Hematopoietic multipotent progenitor cell treated with erythropoietin and hydrocortisone succinate and interleukin-3 and kit ligand, for 15 days (in vitro differentiated cells): ENCODE results near the gene HABP4.

Experiments used
- DNase-seq: peaks from one replicate; pipeline ENCODE4 v3.0.0-alpha.2; 2015; ENCODE audit warnings: low spot score

Gene HABP4

DNA sequence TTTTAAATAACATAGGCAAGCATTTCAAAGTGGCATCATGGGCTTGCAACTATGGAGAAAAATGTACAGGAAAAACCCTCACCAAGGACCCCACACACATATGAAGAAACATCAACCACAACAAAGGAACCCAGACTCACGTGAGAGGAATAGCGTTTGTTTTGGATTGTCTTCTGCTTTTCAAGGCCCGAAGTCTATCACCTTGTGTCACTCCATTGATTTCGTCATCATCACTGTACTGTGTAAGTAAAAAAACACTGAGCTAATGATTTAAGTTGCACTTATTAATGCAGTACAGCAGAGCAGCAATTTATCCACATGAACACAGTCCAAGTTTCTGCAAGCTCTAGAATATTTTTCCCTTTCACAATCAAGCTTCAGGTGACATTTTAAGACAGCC lies 72.4 kb downstream of the HABP4 start:
- DNase-seq: no peak

DNA sequence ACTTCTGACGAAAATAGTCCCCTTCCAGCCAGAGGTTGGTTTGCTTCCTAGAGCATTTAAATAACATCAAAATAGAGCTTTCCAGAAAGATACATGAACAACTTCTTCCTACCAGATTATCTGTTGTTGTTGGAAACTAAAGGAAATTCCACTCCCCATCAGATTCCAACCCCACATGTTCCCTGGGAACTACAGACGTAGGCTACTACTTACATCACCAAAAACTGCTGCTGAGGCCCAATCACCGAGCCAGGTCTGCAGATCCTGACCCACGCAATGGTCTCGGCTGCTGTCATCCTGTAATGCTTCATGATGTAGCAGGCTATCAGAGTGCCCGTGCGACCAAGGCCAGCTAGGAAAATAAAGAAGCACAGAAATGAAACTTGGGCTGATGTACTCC lies 73.4 kb downstream of the HABP4 start:
- no peak for DNase-seq

DNA sequence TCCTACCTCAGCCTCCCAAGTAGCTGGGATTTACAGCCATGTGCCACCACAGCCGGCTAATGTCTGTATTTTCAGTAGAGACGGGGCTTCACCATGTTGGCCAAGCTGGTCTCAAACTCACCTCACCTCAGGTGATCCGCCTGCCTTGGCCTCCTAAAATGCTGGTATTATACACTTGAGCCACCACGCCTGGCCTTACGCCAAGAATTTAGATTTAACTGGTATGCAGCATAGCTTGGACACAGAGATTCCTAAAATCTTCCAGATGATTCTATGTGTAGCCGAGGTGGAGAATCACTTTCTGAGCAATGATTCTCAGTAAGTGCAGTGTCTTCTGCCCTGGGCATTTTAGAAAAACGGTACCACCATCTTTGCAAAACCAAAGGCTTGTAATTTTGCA lies 74.1 kb downstream of the HABP4 start:
- DNase-seq: no peak

DNA sequence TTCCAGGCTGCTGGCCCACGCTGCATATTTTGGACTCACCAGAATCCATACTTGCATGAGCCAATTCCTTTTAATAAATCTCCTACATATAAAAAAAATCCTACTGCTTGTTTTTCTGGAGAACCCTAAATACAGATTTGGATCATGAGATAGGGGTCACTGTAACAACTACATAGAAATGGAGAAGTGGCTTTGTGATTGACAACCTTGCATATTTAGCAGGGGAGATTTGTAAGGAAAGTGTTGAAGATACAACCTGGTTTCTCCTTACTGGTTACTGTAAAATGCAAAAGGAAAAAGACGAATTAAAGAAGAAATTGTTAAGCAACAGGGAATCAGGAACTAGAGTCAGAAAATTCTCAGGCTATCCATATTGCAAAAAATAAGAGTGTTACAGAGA lies 74.8 kb downstream of the HABP4 start:
- no peak for DNase-seq

DNA sequence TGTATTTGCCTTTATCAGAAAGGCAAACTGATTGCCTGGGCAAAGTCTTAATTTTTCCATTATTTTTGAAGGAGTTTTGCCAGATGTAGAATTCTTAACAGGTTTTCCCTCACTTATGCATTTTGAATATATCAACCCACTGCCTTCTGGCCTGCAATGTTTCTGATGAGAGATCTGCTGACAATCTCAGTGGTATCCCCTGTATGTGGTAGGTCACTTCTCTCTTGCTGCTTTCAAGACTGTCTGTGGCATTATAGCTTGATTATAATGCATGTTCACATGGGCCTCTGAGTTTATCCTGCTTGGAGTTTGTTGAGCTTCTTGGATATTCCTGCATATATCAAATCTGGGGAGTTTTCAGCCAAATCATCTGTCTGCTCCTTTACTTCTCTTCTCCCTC lies 82.2 kb downstream of the HABP4 start:
- DNase-seq: no peak

DNA sequence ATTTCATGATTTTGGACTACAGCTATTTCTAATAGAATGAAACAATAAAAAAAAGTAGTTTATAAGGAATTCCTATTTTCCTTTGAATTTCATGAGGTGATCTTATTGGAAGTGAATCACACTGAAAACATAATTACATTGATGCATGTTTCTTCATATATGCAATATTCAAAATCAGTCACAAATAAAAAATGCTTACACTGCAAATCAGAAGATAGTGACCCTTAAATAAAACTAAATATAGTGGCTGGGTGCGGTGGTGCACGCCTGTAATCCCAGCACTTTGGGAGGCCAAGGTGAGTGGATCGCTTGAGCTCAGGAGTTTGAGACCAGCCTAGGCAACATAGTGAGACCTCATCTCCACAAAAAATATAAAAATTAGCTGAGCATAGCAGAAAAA lies 90.1 kb downstream of the HABP4 start:
- DNase-seq: no peak
